RWPE1 (cell line): ENCODE data around the gene CGNL1.

ENCODE experiments used
- CTCF ChIA-PET: fragments of 350-600 bp; sonication (Branson Sonifier 250); formaldehyde crosslinking; extraction: SDS; loops from one replicate; lab custom pipeline; 2021; lab: Yijun Ruan, JAX
- POLR2A ChIA-PET: fragments of 400-600 bp; formaldehyde crosslinking; extraction: SDS; loops from one replicate; lab custom pipeline; 2020; ENCODE audit warnings: antibody characterized with exemption; ENCODE audit not compliant: low non-redundant PET; lab: Yijun Ruan, JAX
- DNase-seq: peaks from one replicate; pipeline ENCODE4 v3.0.0; 2012; ENCODE audit warnings: low spot score
- H3K27ac ChIP-seq: fragments of 450-650 bp; 2 replicates; pipeline ENCODE4 v1.5.1; 2017
- CTCF ChIP-seq: fragments of 450-650 bp; conservative IDR thresholded peaks from 2 replicates; pipeline ENCODE4 v1.5.1; 2017; ENCODE audit warnings: low read depth, mild to moderate bottlenecking

CGNL1 gene

GRCh38 chr15:57438166-57438565 lies 61.9 kb downstream of the CGNL1 start:
- ChIA-PET CTCF (interaction anchor here (0.7 kb wide), 1 partner anchor 11 kb away, joined by 4 read pairs; no protein-coding TSS in a partner anchor), POLR2A (no interaction called here)
- TF ChIP-seq CTCF = no peak
- no peak overlapping the region for H3K27ac ChIP-seq
- DNase-seq = no peak

- H3K27ac ChIP-seq = no peak overlapping the region
- DNase-seq = no peak
- CTCF ChIA-PET = interaction anchor here (0.7 kb wide), 2 partner anchors 20 to 35 kb away, joined by 3 read pairs; no protein-coding TSS in a partner anchor
- POLR2A ChIA-PET = no interaction called here
- TF ChIP-seq CTCF = no peak
Observed at GRCh38 chr15:57439128-57440027, 63.1 kb downstream of the CGNL1 start.

- POLR2A ChIA-PET = interaction anchor here (0.6 kb wide), 1 partner anchor 750 kb away, joined by 4 read pairs; no protein-coding TSS in a partner anchor
- no peak for DNase-seq
- CTCF ChIA-PET = interaction anchor here (0.6 to 0.7 kb wide), 2 partner anchors 36 to 99 kb away, joined by 3 to 4 read pairs; no protein-coding TSS in a partner anchor
Observed at GRCh38 chr15:57440167-57440566, 63.9 kb downstream of the CGNL1 start.

GRCh38 chr15:57440799-57441198 lies 64.5 kb downstream of the CGNL1 start:
- TF ChIP-seq CTCF = no peak
- DNase-seq = no peak
- ChIA-PET POLR2A (interaction anchor here (0.6 kb wide), 1 partner anchor 751 kb away, joined by 4 read pairs; no protein-coding TSS in a partner anchor), CTCF (interaction anchor here (0.6 kb wide), 1 partner anchor 292 kb away, joined by 3 read pairs; no protein-coding TSS in a partner anchor)
- H3K27ac ChIP-seq = no peak overlapping the region

More at GRCh38 chr15:57440167-57440566, 63.9 kb downstream of the CGNL1 start:
- no peak overlapping the region for H3K27ac ChIP-seq
- no peak for TF ChIP-seq CTCF

- POLR2A ChIA-PET = no interaction called here
- no peak overlapping the region for H3K27ac ChIP-seq
- no peak for TF ChIP-seq CTCF
- CTCF ChIA-PET = no interaction called here
- DNase-seq = no peak
Observed at GRCh38 chr15:57442335-57442734, 66.0 kb downstream of the CGNL1 start.

- ChIA-PET POLR2A (interaction anchor here (0.9 kb wide), 1 partner anchor 11 kb away, joined by 4 read pairs; no protein-coding TSS in a partner anchor), CTCF (no interaction called here)
- DNase-seq = no peak
- no peak for TF ChIP-seq CTCF
- H3K27ac ChIP-seq = no peak overlapping the region
Observed at GRCh38 chr15:57443486-57443885, 67.2 kb downstream of the CGNL1 start.
